ENCODE results near the gene KCNJ5.

KCNJ5 gene

DNA sequence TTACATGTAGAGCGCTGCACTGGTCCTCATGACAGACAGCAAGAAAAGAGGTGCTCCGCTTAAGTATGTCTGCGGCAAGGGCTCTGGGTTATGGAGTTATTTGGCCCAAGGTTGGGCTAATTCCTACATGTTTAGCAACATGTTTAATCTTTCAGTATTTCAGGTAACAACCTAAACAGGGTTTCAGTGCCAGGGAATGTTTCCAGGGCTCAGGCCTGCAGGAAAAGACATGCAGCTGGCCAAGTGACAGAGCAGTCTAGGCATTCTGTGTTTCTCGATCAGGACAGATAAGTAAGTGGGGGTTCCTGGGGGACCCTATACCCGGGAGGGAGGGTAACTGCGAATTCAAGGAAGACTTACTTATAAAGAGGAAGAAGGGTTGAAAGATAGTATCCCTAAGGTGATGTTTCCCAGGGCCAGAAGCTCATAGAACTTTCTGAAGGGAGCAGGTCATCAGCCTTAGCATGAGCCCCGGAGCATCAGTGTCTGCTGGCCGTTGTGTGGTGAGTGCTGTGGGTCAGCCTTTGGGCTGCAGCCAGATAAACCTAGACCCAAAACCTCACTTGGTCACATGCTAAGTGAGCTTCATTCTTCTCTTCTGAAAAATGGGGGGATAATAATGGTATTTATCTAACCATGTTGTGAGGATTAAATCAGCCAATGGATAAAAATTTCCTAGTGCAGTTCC lies 18.4 kb downstream of the KCNJ5 start:
- no peak overlapping the region for H3K27ac Mint-ChIP-seq
- TF ChIP-seq, protein P1, sequence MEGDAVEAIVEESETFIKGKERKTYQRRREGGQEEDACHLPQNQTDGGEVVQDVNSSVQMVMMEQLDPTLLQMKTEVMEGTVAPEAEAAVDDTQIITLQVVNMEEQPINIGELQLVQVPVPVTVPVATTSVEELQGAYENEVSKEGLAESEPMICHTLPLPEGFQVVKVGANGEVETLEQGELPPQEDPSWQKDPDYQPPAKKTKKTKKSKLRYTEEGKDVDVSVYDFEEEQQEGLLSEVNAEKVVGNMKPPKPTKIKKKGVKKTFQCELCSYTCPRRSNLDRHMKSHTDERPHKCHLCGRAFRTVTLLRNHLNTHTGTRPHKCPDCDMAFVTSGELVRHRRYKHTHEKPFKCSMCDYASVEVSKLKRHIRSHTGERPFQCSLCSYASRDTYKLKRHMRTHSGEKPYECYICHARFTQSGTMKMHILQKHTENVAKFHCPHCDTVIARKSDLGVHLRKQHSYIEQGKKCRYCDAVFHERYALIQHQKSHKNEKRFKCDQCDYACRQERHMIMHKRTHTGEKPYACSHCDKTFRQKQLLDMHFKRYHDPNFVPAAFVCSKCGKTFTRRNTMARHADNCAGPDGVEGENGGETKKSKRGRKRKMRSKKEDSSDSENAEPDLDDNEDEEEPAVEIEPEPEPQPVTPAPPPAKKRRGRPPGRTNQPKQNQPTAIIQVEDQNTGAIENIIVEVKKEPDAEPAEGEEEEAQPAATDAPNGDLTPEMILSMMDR (IDR thresholded peaks at IDR 0.05; ENCODE audit: unreplicated experiment in 3 of 3), result no peak
- H3K9me3 Mint-ChIP-seq, result no peaks in the 10 kb centered on the region
- no peaks in the 10 kb centered on the region for H3K36me3 Mint-ChIP-seq (ENCODE audit: low read depth)
- no peak overlapping the region for H3K4me3 Mint-ChIP-seq
- H3K27me3 Mint-ChIP-seq (ENCODE audit: low read depth), result peaks cover 49% of the 10 kb centered on the region
- H3K4me1 Mint-ChIP-seq, result peaks cover 10% of the 10 kb centered on the region

DNA sequence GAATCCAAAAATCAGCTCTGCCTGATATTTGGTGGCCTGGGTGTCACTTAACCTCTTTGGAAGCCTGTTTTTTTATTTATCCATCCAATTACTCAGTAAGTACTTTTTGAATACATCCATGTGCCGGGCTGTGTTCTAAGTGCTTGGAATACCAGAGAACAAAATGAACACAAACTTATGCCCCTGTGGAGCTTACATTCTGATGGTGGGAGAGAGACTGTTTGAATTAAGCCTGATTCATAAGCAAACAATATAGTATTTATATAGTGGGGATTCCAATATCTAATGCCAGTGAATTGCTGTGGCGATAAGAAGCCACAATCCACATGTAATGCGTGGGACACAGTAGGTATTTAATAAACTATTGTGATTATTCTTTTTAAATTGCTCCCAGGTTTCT lies 19.4 kb downstream of the KCNJ5 start:
- TF ChIP-seq, protein P1 (IDR thresholded peaks at IDR 0.05; ENCODE audit: unreplicated experiment in 3 of 3), result no peak
- no peak overlapping the region for H3K27ac Mint-ChIP-seq
- no peak overlapping the region for H3K4me3 Mint-ChIP-seq
- H3K36me3 Mint-ChIP-seq (ENCODE audit: low read depth), result no peaks in the 10 kb centered on the region
- H3K27me3 Mint-ChIP-seq (ENCODE audit: low read depth), result peaks cover 50% of the 10 kb centered on the region
- H3K9me3 Mint-ChIP-seq, result no peaks in the 10 kb centered on the region
- peaks cover 14% of the 10 kb centered on the region for H3K4me1 Mint-ChIP-seq

DNA sequence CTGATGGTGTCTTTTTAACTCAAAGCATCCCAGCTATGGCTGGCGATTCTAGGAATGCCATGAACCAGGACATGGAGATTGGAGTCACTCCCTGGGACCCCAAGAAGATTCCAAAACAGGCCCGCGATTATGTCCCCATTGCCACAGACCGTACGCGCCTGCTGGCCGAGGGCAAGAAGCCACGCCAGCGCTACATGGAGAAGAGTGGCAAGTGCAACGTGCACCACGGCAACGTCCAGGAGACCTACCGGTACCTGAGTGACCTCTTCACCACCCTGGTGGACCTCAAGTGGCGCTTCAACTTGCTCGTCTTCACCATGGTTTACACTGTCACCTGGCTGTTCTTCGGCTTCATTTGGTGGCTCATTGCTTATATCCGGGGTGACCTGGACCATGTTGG lies 20.1 kb downstream of the KCNJ5 start:
- Mint-ChIP-seq H3K27me3 (ENCODE audit: low read depth) (peaks cover 50% of the 10 kb centered on the region), H3K9me3 (no peaks in the 10 kb centered on the region), H3K4me3 (no peak overlapping the region), H3K27ac (no peak overlapping the region), H3K36me3 (ENCODE audit: low read depth) (no peaks in the 10 kb centered on the region), H3K4me1 (peaks cover 8% of the 10 kb centered on the region)
- TF ChIP-seq, protein P1 (IDR thresholded peaks at IDR 0.05; ENCODE audit: unreplicated experiment in 3 of 3), result no peak

DNA sequence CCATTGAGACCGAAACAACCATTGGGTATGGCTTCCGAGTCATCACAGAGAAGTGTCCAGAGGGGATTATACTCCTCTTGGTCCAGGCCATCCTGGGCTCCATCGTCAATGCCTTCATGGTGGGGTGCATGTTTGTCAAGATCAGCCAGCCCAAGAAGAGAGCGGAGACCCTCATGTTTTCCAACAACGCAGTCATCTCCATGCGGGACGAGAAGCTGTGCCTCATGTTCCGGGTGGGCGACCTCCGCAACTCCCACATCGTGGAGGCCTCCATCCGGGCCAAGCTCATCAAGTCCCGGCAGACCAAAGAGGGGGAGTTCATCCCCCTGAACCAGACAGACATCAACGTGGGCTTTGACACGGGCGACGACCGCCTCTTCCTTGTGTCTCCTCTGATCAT lies 20.5 kb downstream of the KCNJ5 start:
- H3K27me3 Mint-ChIP-seq (ENCODE audit: low read depth), result peaks cover 46% of the 10 kb centered on the region
- H3K4me1 Mint-ChIP-seq, result peaks cover 6% of the 10 kb centered on the region
- H3K4me3 Mint-ChIP-seq, result no peak overlapping the region
- H3K36me3 Mint-ChIP-seq (ENCODE audit: low read depth), result no peaks in the 10 kb centered on the region
- TF ChIP-seq, protein P1 (IDR thresholded peaks at IDR 0.05; ENCODE audit: unreplicated experiment in 3 of 3), result no peak
- no peak overlapping the region for H3K27ac Mint-ChIP-seq
- no peaks in the 10 kb centered on the region for H3K9me3 Mint-ChIP-seq

DNA sequence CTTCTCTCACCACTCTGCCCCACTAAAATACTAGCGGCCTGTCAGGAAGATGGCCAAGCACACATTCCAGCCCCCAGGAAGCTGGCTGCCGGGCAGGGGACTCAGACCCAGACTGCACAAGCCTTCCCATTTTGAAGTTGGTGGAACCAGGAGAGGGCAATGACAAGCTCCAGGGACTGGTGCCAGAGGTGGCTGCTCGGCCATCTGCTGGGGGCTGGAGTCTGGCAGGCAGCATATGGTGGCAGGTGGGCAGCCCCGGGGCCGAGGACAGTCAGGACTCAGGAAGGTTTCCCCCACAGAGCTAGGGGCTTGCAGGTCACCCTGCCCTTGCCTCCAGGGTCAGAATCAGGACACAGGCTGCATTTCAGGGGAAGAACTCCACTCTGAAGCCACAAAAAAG lies 22.6 kb downstream of the KCNJ5 start:
- Mint-ChIP-seq H3K27ac (no peak overlapping the region), H3K27me3 (ENCODE audit: low read depth) (peaks cover 39% of the 10 kb centered on the region), H3K36me3 (ENCODE audit: low read depth) (no peaks in the 10 kb centered on the region), H3K9me3 (no peaks in the 10 kb centered on the region), H3K4me1 (peaks cover 6% of the 10 kb centered on the region), H3K4me3 (no peak overlapping the region)
- TF ChIP-seq, protein P1 (IDR thresholded peaks at IDR 0.05; ENCODE audit: unreplicated experiment in 3 of 3), result no peak
